NCI-H2029 (cell line): ENCODE results near the gene TBC1D5.
"Not testable (repeated sequence)": the region's sequence is repeated elsewhere in the genome, so short reads cannot be mapped to it uniquely, and the experiment has no call there.

Experiments used
- DNase-seq: peaks from one replicate; lab custom pipeline; 2025; lab: John Stamatoyannopoulos, UW

TBC1D5 gene

GRCh38 chr3:17742102-17742879 is at the start of gene TBC1D5:
TSS of gene TBC1D5 (minus strand) at chr3:17742631. CDS start at chr3:17508570, 234,061 bp downstream.
- DNase-seq: peak; percentile 99

- no peak for DNase-seq
Measured at GRCh38 chr3:17783426-17783825, 41.0 kb upstream of the TBC1D5 start.

GRCh38 chr3:17782751-17783150 is 40.3 kb upstream of the TBC1D5 start:
- no peak for DNase-seq

- DNase-seq: not testable (repeated sequence)
Measured at GRCh38 chr3:17780369-17780768, 37.9 kb upstream of the TBC1D5 start.

GRCh38 chr3:17779304-17780250 is 37.1 kb upstream of the TBC1D5 start:
- not testable (repeated sequence) for DNase-seq

- not testable (repeated sequence) for DNase-seq
Measured at GRCh38 chr3:17777326-17777725, 34.9 kb upstream of the TBC1D5 start.

GRCh38 chr3:17775073-17775472 is 32.6 kb upstream of the TBC1D5 start:
- no peak for DNase-seq

- DNase-seq: not testable (repeated sequence)
Measured at GRCh38 chr3:17774180-17774910, 31.9 kb upstream of the TBC1D5 start.

- DNase-seq: no peak
Measured at GRCh38 chr3:17772556-17772955, 30.1 kb upstream of the TBC1D5 start.

- no peak for DNase-seq
Measured at GRCh38 chr3:17771177-17772017, 29.0 kb upstream of the TBC1D5 start.

GRCh38 chr3:17770682-17771081 is 28.3 kb upstream of the TBC1D5 start:
- DNase-seq: no peak

- no peak for DNase-seq
Measured at GRCh38 chr3:17765819-17766472, 23.5 kb upstream of the TBC1D5 start.

- DNase-seq: no peak
Measured at GRCh38 chr3:17761563-17761962, 19.1 kb upstream of the TBC1D5 start.

- DNase-seq: no peak
Measured at GRCh38 chr3:17759901-17760300, 17.5 kb upstream of the TBC1D5 start.

- DNase-seq: no peak
Measured at GRCh38 chr3:17755836-17756235, 13.4 kb upstream of the TBC1D5 start.

GRCh38 chr3:17753632-17753992 is 11.2 kb upstream of the TBC1D5 start:
- DNase-seq: no peak

- no peak for DNase-seq
Measured at GRCh38 chr3:17752876-17753631, 10.6 kb upstream of the TBC1D5 start.

- DNase-seq: no peak
Measured at GRCh38 chr3:17752436-17752835, 10.0 kb upstream of the TBC1D5 start.

- DNase-seq: no peak
Measured at GRCh38 chr3:17749705-17750293, 7.4 kb upstream of the TBC1D5 start.

GRCh38 chr3:17749281-17749680 is 6.8 kb upstream of the TBC1D5 start:
- no peak for DNase-seq
